ENCODE data around the gene NAA50. TPM values are rescaled to one million over a fixed set of nuclear protein-coding genes. Genes with fewer than 3 reads are reported as not detected.

NAA50 gene
- polyA plus RNA-seq, 1 of the 3 experiments (the other 2 are of a cell fraction) = 79.5 TPM

DNA sequence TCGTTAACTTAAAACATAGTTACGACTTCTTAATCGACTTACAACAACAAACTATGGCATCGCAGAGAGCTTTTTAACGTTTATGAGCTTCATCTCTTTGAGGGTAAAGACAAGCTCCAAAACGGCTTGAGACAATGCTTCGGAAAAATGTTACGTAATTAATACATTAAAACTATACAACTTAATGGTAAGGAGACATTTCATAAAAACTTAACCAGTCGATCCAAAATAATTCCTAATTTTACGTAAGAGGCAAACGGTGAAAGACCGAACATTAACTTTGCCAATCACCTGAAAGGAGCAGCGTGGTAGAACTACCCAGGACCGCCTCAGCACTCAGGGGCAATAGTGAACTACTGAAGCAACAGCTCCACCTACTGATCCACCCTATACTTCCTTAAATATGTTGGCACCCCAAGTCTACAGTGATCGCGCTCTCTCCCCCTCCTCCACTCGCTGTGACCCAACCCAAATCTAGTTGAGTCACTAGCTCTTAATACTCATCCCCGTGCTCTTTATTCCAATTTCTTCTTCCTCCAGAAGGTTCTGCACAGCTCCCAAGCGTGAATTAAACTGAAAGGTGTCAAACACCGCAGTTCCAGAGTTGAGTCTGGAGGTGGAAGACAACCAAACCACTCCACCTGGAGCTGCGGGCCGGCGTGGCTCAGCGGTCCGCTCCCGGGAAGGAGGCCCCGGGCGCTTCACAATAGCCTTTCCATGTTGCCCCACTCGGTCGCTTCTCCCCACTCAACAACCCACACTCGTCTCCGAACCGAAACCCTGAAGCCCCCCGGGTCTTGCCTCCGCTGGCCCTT is 901 bp downstream of the NAA50 start (continued):
- TF ChIP-seq, protein P1, sequence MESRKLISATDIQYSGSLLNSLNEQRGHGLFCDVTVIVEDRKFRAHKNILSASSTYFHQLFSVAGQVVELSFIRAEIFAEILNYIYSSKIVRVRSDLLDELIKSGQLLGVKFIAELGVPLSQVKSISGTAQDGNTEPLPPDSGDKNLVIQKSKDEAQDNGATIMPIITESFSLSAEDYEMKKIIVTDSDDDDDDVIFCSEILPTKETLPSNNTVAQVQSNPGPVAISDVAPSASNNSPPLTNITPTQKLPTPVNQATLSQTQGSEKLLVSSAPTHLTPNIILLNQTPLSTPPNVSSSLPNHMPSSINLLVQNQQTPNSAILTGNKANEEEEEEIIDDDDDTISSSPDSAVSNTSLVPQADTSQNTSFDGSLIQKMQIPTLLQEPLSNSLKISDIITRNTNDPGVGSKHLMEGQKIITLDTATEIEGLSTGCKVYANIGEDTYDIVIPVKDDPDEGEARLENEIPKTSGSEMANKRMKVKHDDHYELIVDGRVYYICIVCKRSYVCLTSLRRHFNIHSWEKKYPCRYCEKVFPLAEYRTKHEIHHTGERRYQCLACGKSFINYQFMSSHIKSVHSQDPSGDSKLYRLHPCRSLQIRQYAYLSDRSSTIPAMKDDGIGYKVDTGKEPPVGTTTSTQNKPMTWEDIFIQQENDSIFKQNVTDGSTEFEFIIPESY (IDR thresholded peaks at IDR 0.05; ENCODE audit: borderline replicate concordance, low read depth) = no peak
- TF ChIP-seq SIN3A (IDR thresholded peaks at IDR 0.05; ENCODE audit: borderline replicate concordance, low read depth, low read length) = peak; percentile 26; the same call in 1 of the 2 replicates

DNA sequence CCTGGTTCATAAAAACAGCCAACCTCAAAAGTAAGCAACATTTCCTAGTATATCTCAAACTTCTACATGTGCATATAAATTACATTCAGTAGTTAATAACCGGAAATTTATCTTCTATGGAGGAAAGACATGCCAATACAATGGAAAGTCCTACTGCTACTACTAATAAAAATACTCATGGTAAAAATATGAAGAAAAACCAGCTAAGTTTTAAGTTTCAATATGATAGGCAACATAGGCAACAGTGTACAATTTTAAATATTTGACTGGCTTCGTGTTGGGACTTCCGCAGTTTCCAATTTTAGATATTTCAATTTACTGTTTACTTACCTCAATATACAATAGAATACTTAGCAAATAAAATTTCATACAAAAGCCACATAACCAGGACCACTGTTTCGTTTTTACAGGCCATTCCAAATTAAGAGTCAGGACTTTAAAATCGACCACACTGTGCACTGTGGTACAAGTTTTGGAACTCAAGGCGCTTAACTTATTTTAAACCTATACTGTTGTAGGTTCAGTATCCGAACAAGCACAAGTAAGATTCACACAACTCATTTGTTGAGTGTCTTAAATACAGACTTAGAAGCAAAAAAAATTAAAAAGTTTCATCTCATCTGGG is 2.9 kb downstream of the NAA50 start:
- DNase-seq = no peak
- H3K4me2 ChIP-seq = peak overlapping the region; percentile 87
- peaks cover 65% of the 10 kb centered on the region for H4K20me1 ChIP-seq (ENCODE audit: insufficient read depth)
- H3K27ac ChIP-seq (ENCODE audit: low read depth in 2 of 2, low read length in 1 of 2) = no peak overlapping the region
- no peaks in the 10 kb centered on the region for H3K9me3 ChIP-seq
- peaks cover 89% of the 10 kb centered on the region for H3K79me2 ChIP-seq (ENCODE audit: insufficient read depth)
- H3F3A ChIP-seq (replicated peaks; ENCODE audit: insufficient read depth) = peaks cover 20% of the 10 kb centered on the region
- no peaks in the 10 kb centered on the region for H3K9me2 ChIP-seq
- H3K4me1 ChIP-seq (ENCODE audit: control insufficient read depth in 1 of 2, insufficient read depth in 2 of 2, low read depth in 1 of 2, low read length in 1 of 2) = peaks cover 6 to 16% of the 10 kb centered on the region in 2 experiments; a peak in 3 of 4 replicates
- WGBS (ENCODE audit: low lambda C conversion rate) = 87% methylated on average over 7 of the region's 7 CpGs
- TF ChIP-seq NFIC (IDR thresholded peaks at IDR 0.05; ENCODE audit: borderline replicate concordance) (no peak), CHD2 (IDR thresholded peaks at IDR 0.05; ENCODE audit: low read length, partially characterized antibody) (no peak), ELF1 (IDR thresholded peaks at IDR 0.05) (no peak)
- TF ChIP-seq, protein P2, sequence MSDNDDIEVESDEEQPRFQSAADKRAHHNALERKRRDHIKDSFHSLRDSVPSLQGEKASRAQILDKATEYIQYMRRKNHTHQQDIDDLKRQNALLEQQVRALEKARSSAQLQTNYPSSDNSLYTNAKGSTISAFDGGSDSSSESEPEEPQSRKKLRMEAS (IDR thresholded peaks at IDR 0.05; ENCODE audit: low read depth) = no peak
- H3K4me3 ChIP-seq (ENCODE audit: low read depth in 2 of 2, low read length in 1 of 2) = peak overlapping the region in 1 of 2 experiments; percentile 8; a peak in 1 of 4 replicates
- ChIA-PET POLR2A (no interaction called here), CTCF (interaction anchor here (0.8 kb wide), 1 partner anchor 753 kb away, joined by 3 read pairs; the partner anchor contains the start of gene GTPBP8)
- no peak overlapping the region for H2AFZ ChIP-seq (ENCODE audit: low read depth)
- no peak overlapping the region for H3K9ac ChIP-seq
- peaks cover 0 to 4% of the 10 kb centered on the region in 2 experiments for H3K36me3 ChIP-seq (replicated peaks in 1 of 2; ENCODE audit: control insufficient read depth in 1 of 2, insufficient read depth in 2 of 2, low read length in 1 of 2)
- no peaks in the 10 kb centered on the region for H3K27me3 ChIP-seq (ENCODE audit: insufficient read depth)

DNA sequence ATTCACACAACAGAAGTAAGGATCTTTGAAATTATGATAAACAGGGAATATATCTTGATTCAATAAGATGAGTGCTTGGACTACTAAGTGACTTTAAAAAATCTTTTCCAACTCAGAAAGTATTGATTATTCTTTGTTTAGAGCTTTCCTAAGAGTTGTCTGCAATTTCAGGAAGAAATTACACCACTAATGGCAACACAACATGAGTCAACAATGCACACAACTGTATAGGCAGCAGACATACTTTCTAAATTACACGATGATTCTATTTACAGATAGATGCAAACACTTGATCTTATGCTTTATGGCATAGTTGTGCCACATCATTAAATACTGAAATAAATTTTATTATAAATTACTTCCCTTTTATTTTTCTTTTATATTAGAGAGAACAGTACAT is 4.4 kb downstream of the NAA50 start:
- Histone ChIP-seq H3F3A (replicated peaks; ENCODE audit: insufficient read depth) (peaks cover 34% of the 10 kb centered on the region), H3K36me3 (replicated peaks in 1 of 2; ENCODE audit: control insufficient read depth in 1 of 2, insufficient read depth in 2 of 2, low read length in 1 of 2) (peaks cover 0 to 4% of the 10 kb centered on the region in 2 experiments), H3K9me2 (no peaks in the 10 kb centered on the region), H3K9ac (no peak overlapping the region), H3K4me2 (no peak overlapping the region), H3K9me3 (no peaks in the 10 kb centered on the region), H3K4me1 (ENCODE audit: control insufficient read depth in 1 of 2, insufficient read depth in 2 of 2, low read depth in 1 of 2, low read length in 1 of 2) (peaks cover 6 to 7% of the 10 kb centered on the region in 2 experiments; a peak in 3 of 4 replicates), H3K79me2 (ENCODE audit: insufficient read depth) (peaks cover 94% of the 10 kb centered on the region), H3K27ac (ENCODE audit: low read depth in 2 of 2, low read length in 1 of 2) (no peak overlapping the region), H4K20me1 (ENCODE audit: insufficient read depth) (peaks cover 80% of the 10 kb centered on the region), H2AFZ (ENCODE audit: low read depth) (no peak overlapping the region), H3K27me3 (ENCODE audit: insufficient read depth) (no peaks in the 10 kb centered on the region), H3K4me3 (ENCODE audit: low read depth in 2 of 2, low read length in 1 of 2) (no peak overlapping the region)
- ChIA-PET CTCF (interaction anchor here (0.6 to 1.1 kb wide), 2 partner anchors 23 to 73 kb away, joined by 3 read pairs; no protein-coding TSS in a partner anchor), POLR2A (no interaction called here)
- WGBS (ENCODE audit: low lambda C conversion rate) = 48% methylated on average over 1 of the region's 1 CpG
- DNase-seq = no peak
- TF ChIP-seq, protein P2 (IDR thresholded peaks at IDR 0.05; ENCODE audit: low read depth) = no peak
- TF ChIP-seq, protein P3, sequence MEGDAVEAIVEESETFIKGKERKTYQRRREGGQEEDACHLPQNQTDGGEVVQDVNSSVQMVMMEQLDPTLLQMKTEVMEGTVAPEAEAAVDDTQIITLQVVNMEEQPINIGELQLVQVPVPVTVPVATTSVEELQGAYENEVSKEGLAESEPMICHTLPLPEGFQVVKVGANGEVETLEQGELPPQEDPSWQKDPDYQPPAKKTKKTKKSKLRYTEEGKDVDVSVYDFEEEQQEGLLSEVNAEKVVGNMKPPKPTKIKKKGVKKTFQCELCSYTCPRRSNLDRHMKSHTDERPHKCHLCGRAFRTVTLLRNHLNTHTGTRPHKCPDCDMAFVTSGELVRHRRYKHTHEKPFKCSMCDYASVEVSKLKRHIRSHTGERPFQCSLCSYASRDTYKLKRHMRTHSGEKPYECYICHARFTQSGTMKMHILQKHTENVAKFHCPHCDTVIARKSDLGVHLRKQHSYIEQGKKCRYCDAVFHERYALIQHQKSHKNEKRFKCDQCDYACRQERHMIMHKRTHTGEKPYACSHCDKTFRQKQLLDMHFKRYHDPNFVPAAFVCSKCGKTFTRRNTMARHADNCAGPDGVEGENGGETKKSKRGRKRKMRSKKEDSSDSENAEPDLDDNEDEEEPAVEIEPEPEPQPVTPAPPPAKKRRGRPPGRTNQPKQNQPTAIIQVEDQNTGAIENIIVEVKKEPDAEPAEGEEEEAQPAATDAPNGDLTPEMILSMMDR (IDR thresholded peaks at IDR 0.05) = no peak
- TF ChIP-seq FOXM1 (IDR thresholded peaks at IDR 0.05; ENCODE audit: low read depth) (no peak), FOSL2 (IDR thresholded peaks at IDR 0.05; ENCODE audit: borderline replicate concordance, low read depth) (no peak), SMC3 (IDR thresholded peaks at IDR 0.05; ENCODE audit: low read depth, low read length) (no peak), RXRA (IDR thresholded peaks at IDR 0.05; ENCODE audit: borderline replicate concordance, low read depth) (no peak), GATA2 (CRISPR knock-in tag; IDR thresholded peaks at IDR 0.05) (no peak), JUND (IDR thresholded peaks at IDR 0.05) (no peak), NFIC (IDR thresholded peaks at IDR 0.05; ENCODE audit: borderline replicate concordance) (no peak), TAF1 (IDR thresholded peaks at IDR 0.05; ENCODE audit: borderline replicate concordance, low read depth, low read length) (no peak), EZH2phosphoT487 (IDR thresholded peaks at IDR 0.05; ENCODE audit: borderline replicate concordance, low read depth) (no peak), EP300 (IDR thresholded peaks at IDR 0.05; ENCODE audit: borderline replicate concordance in 1 of 2, low read depth in 1 of 2, low read length in 1 of 2) (no peak), RFX5 (IDR thresholded peaks at IDR 0.05; ENCODE audit: low read length) (no peak), CHD2 (IDR thresholded peaks at IDR 0.05; ENCODE audit: low read length, partially characterized antibody) (no peak)
- TF ChIP-seq, protein P4, sequence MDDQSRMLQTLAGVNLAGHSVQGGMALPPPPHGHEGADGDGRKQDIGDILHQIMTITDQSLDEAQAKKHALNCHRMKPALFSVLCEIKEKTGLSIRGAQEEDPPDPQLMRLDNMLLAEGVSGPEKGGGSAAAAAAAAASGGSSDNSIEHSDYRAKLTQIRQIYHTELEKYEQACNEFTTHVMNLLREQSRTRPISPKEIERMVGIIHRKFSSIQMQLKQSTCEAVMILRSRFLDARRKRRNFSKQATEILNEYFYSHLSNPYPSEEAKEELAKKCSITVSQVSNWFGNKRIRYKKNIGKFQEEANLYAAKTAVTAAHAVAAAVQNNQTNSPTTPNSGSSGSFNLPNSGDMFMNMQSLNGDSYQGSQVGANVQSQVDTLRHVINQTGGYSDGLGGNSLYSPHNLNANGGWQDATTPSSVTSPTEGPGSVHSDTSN (IDR thresholded peaks at IDR 0.05) = no peak
